OCI-LY3 (cell line): ENCODE data around the gene OR10Z1.

Source experiments
- H2AFZ ChIP-seq: fragments of 200-600, 300-600 bp; shearing (Covaris generic); 2 replicates; pipeline ENCODE4 v1.6.0; 2014; ENCODE audit warnings: antibody characterized with exemption, low read depth, low read length
- H3K27ac ChIP-seq: fragments of 200-600, 300-600 bp; sonication (generic); 2 replicates; pipeline ENCODE4 v1.5.1; 2014; ENCODE audit warnings: mild to moderate bottlenecking, low read length, moderate library complexity, mixed read lengths
- H3K27me3 ChIP-seq: fragments of 200-600, 300-600 bp; sonication (generic); 2 replicates; pipeline ENCODE4 v1.6.1; 2014; ENCODE audit warnings: low read depth, low read length, mixed read lengths
- H3K36me3 ChIP-seq: fragments of 200-600, 300-600 bp; sonication (generic); replicated peaks from 2 replicates; pipeline ENCODE3; 2014; ENCODE audit warnings: low read depth, low read length, mixed read lengths
- H3K4me1 ChIP-seq: fragments of 300-600, 200-600 bp; sonication (generic); 2 replicates; pipeline ENCODE4 v1.6.1; 2014; ENCODE audit warnings: low read length, mixed read lengths
- H3K4me2 ChIP-seq: fragments of 200-600, 300-600 bp; sonication (generic); 2 replicates; pipeline ENCODE4 v1.6.1; 2014; ENCODE audit warnings: low read length, mixed read lengths
- H3K4me3 ChIP-seq: fragments of 300-600, 200-600 bp; sonication (generic); 2 replicates; pipeline ENCODE4 v1.5.1; 2014; ENCODE audit warnings: antibody characterized with exemption, mild to moderate bottlenecking, low read length, moderate library complexity
- H3K79me2 ChIP-seq: fragments of 300-600, 200-600 bp; shearing (Covaris generic); 2 replicates; pipeline ENCODE4 v1.6.1; 2014; ENCODE audit warnings: mild to moderate bottlenecking, low read length, mixed read lengths
- H3K9ac ChIP-seq: fragments of 300-600, 200-600 bp; shearing (Covaris generic); 2 replicates; pipeline ENCODE4 v1.6.0; 2014; ENCODE audit warnings: mild to moderate bottlenecking, low read length, moderate library complexity
- H3K9me3 ChIP-seq: fragments of 200-600, 300-600 bp; shearing (Covaris generic); 2 replicates; pipeline ENCODE4 v1.6.1; 2014; ENCODE audit warnings: low read length, mixed read lengths; ENCODE audit not compliant: insufficient read depth
- H4K20me1 ChIP-seq: fragments of 200-600, 300-600 bp; sonication (generic); 2 replicates; pipeline ENCODE4 v1.6.1; 2016; ENCODE audit warnings: low read length, mixed read lengths; ENCODE audit not compliant: insufficient read depth
- EZH2phosphoT487 ChIP-seq: fragments of 200-600 bp; shearing (Covaris generic); IDR thresholded peaks from 2 replicates; pipeline ENCODE4 v1.6.1; 2018; ENCODE audit warnings: antibody characterized with exemption, mixed run types, low read depth
- TF ChIP-seq, protein P1 (sequence below): fragments of 200-600, 300-600 bp; sonication (generic); IDR thresholded peaks from 2 replicates; pipeline ENCODE4 v1.5.1; 2014; ENCODE audit warnings: antibody characterized with exemption, low read length, low read depth

Gene OR10Z1

DNA sequence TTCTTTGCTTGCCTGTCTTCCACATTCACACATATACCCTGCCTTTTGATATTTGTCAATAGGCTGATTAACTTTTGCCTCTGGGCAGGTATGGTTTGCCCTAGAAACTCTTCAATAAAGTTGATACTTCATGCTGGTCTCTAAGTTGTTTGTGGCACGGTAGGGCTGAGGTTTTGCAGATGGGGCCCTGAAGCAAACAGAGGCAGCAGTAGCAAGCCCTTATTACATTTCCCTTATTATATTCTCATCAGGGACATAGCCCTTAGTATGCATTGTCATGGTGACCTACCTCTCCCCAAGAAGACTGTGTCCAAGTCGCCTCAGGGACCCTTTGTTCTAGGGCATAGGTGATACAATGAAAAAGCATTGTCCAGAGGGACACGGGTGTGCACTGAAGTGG is 34.6 kb upstream of the OR10Z1 start, which contains the start of gene OR6P1:
Gene OR6P1 (minus strand): TSS at position 101 of the 400 bp plus-strand sequence. CDS start 6,976 bp downstream, outside the sequence.
- no peaks in the 10 kb centered on the region for H3K4me1 ChIP-seq
- no peaks in the 10 kb centered on the region for H3K79me2 ChIP-seq
- no peak within 1 kb of the TSS for H3K9ac ChIP-seq
- TF ChIP-seq, protein P1, sequence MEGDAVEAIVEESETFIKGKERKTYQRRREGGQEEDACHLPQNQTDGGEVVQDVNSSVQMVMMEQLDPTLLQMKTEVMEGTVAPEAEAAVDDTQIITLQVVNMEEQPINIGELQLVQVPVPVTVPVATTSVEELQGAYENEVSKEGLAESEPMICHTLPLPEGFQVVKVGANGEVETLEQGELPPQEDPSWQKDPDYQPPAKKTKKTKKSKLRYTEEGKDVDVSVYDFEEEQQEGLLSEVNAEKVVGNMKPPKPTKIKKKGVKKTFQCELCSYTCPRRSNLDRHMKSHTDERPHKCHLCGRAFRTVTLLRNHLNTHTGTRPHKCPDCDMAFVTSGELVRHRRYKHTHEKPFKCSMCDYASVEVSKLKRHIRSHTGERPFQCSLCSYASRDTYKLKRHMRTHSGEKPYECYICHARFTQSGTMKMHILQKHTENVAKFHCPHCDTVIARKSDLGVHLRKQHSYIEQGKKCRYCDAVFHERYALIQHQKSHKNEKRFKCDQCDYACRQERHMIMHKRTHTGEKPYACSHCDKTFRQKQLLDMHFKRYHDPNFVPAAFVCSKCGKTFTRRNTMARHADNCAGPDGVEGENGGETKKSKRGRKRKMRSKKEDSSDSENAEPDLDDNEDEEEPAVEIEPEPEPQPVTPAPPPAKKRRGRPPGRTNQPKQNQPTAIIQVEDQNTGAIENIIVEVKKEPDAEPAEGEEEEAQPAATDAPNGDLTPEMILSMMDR: no peak
- TF ChIP-seq EZH2phosphoT487: no peak
- no peak within 1 kb of the TSS for H3K4me2 ChIP-seq
- no peaks in the 10 kb centered on the region for H4K20me1 ChIP-seq
- H3K27me3 ChIP-seq: no peaks in the 10 kb centered on the region
- no peaks in the 10 kb centered on the region for H3K36me3 ChIP-seq
- H3K9me3 ChIP-seq: no peaks in the 10 kb centered on the region
- no peak within 1 kb of the TSS for H3K27ac ChIP-seq
- H3K4me3 ChIP-seq: no peak within 1 kb of the TSS
- no peak within 1 kb of the TSS for H2AFZ ChIP-seq

DNA sequence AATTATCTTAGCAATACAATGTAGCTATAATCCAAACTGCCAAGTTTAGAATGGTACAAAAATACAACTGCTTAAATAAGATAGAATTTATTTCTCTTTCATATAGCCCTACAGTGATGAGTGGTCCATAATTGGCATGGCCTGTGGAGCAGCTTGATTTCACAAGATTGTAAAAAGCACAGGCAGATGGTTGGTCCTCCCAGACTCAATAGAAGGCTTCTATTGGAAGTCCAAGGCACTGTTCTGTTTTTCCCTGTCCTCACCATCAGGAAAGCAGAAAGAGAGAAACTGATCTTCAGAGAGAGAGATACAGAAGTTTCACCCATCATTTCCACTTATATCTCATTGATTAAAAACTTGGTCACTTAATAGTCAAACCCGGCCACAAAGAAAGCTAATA is 32.8 kb upstream of the OR10Z1 start:
- no peak for TF ChIP-seq EZH2phosphoT487
- TF ChIP-seq, protein P1: no peak
- Histone ChIP-seq H3K27ac (no peak overlapping the region), H3K36me3 (no peaks in the 10 kb centered on the region), H3K79me2 (no peaks in the 10 kb centered on the region), H2AFZ (no peak overlapping the region), H3K4me1 (no peaks in the 10 kb centered on the region), H3K9me3 (no peaks in the 10 kb centered on the region), H3K9ac (no peak overlapping the region), H4K20me1 (no peaks in the 10 kb centered on the region), H3K4me2 (no peak overlapping the region), H3K4me3 (no peak overlapping the region), H3K27me3 (no peaks in the 10 kb centered on the region)

DNA sequence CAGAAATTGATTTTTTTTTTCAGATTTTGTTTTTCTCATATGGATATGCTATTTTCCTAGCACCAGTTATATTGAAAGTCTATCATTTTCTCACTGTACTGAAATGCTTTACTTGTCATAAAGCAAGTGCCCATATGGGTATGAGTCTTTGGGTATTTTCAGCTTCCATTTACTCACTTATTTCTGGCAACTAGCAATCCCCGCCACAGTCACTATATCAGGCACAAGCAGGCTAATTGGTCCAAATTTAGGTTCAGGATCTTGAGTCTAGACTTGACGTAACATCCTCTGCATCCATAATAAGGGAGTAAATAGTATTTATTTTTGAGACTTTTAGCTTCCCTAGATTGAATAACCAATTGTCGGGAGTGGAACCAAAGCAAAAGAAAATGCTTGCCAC is 27.5 kb upstream of the OR10Z1 start:
- Histone ChIP-seq H3K79me2 (no peaks in the 10 kb centered on the region), H3K4me2 (no peak overlapping the region), H3K4me3 (no peak overlapping the region), H3K27me3 (no peaks in the 10 kb centered on the region), H3K9me3 (no peaks in the 10 kb centered on the region), H3K36me3 (no peaks in the 10 kb centered on the region), H3K4me1 (no peaks in the 10 kb centered on the region), H3K27ac (no peak overlapping the region), H2AFZ (no peak overlapping the region), H4K20me1 (no peaks in the 10 kb centered on the region), H3K9ac (no peak overlapping the region)
- TF ChIP-seq, protein P1: no peak
- no peak for TF ChIP-seq EZH2phosphoT487

DNA sequence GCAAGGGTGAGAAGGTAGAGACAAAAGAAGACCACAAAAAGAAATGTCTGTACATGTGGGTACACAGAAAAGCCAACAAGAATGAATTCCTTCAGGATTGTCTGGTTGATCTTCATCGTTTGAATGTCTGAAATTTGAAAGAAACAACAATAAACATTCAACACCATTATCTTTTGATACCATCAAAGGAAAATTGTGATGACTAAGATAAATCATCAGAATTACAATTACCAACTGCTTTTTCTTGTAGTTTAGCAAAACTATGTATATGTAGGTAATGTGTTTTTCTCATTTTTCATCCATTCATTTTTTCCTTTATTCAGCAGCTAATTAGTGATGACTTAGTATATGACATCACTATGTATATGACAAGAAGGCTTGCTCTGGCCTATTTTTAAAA is 25.3 kb upstream of the OR10Z1 start, which contains the start of gene OR10X1:
Gene OR10X1 (minus strand): TSS at position 167 of the 400 bp plus-strand sequence. CDS start 0 bp downstream, at position 167.
- H3K36me3 ChIP-seq: no peaks in the 10 kb centered on the region
- no peak within 1 kb of the TSS for H2AFZ ChIP-seq
- H3K79me2 ChIP-seq: no peaks in the 10 kb centered on the region
- no peaks in the 10 kb centered on the region for H4K20me1 ChIP-seq
- H3K9me3 ChIP-seq: no peaks in the 10 kb centered on the region
- no peak within 1 kb of the TSS for H3K27ac ChIP-seq
- no peak for TF ChIP-seq EZH2phosphoT487
- TF ChIP-seq, protein P1: no peak
- no peaks in the 10 kb centered on the region for H3K4me1 ChIP-seq
- H3K27me3 ChIP-seq: no peaks in the 10 kb centered on the region
- H3K4me2 ChIP-seq: no peak within 1 kb of the TSS
- H3K9ac ChIP-seq: no peak within 1 kb of the TSS
- no peak within 1 kb of the TSS for H3K4me3 ChIP-seq
